Tibial artery (tissue), 4 donors: Measurements from ENCODE around the gene VPS45.

ENCODE experiments used
- DNase-seq, 2 donors: peaks; one replicate each; pipeline ENCODE4 v3.0.0-alpha.2; 2019
- H3K27ac ChIP-seq, 2 donors: fragments of 200-600 bp; sonication (generic) in 1 of 2; 1 replicate in 1 of 2; 2 replicates in 1 of 2; pipeline ENCODE4 v1.5.1; 2018 to 2019; ENCODE audit warnings: mild to moderate bottlenecking in 1 of 2
- H3K27me3 ChIP-seq, 2 donors: fragments of 200-600 bp; sonication (generic) in 1 of 2; one replicate each; pipeline versions ENCODE4 v1.5.1 to v1.6.0; 2016 to 2019
- H3K36me3 ChIP-seq, 3 donors: fragments of 200-600 bp; sonication (generic) in 2 of 3; one replicate each; pipeline ENCODE4 v1.5.1; 2016 to 2019; ENCODE audit warnings: mild to moderate bottlenecking in 2 of 3
- H3K4me1 ChIP-seq, 4 donors: fragments of 200-600 bp; sonication (generic) in 2 of 4; 1 replicate in 3 of 4; 2 replicates in 1 of 4; pipeline ENCODE4 v1.5.1; 2016 to 2019
- H3K4me3 ChIP-seq, 2 donors: fragments of 200-600 bp; sonication (generic) in 1 of 2; 1 replicate in 1 of 2; 2 replicates in 1 of 2; pipeline ENCODE4 v1.5.1; 2018 to 2019; ENCODE audit warnings: mild to moderate bottlenecking in 2 of 2
- H3K9me3 ChIP-seq, 3 donors: fragments of 200-600 bp; sonication (generic) in 1 of 3; one replicate each; pipeline ENCODE4 v1.5.1; 2016 to 2019
- intact Hi-C: fragments of 100-400 bp; cut with DNase I; formaldehyde crosslinking; loops from one replicate; pipeline ENCODE4 v1.15.0; 2023; ENCODE audit warnings: low total_unique reads
- TF ChIP-seq, protein P1 (sequence below), 2 experiments: fragments of 200-600 bp in 1 of 2; fragments of 450-650 bp in 1 of 2; IDR thresholded peaks; one replicate each; pipeline ENCODE4 v1.5.1; 2017 to 2019; ENCODE audit warnings: antibody characterized with exemption in 2 of 2, mild to moderate bottlenecking in 1 of 2, moderate library complexity in 1 of 2

Gene VPS45

DNA sequence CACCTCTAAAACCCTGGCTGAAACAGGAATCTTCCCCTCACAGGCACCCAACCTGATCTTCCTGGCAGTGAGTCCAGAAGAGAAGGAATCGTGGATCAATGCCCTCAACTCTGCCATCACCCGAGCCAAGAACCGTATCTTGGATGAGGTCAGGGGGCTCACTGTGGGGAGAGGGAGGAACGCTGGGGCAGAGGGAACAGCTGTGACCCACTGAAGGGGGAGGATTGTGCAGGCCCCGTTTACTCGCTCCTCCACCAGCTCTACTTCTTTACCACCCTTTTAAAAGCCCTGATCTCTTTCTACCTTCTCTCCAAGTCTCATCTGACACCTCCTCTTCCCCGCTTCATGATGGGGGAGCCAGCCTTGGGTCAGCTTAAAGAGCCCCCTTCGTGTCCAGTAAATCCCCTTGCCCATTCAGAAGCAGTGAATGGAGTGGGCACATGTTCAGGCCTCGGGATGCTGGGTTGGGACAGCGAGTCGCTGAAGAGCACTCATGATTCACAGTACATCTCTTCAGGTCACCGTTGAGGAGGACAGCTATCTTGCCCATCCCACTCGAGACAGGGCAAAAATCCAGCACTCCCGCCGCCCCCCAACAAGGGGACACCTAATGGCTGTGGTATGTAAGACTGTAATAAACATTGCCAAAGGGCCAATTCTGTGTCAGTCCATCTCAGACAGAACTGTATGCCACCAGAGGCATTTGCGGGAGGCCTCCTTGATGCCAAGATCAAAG is 89.5 kb downstream of the VPS45 start:
- H3K9me3 ChIP-seq, result no peaks in the 10 kb centered on the region
- intact Hi-C loops, result no loop called here
- no peak overlapping the region for H3K4me3 ChIP-seq
- TF ChIP-seq, protein P1, sequence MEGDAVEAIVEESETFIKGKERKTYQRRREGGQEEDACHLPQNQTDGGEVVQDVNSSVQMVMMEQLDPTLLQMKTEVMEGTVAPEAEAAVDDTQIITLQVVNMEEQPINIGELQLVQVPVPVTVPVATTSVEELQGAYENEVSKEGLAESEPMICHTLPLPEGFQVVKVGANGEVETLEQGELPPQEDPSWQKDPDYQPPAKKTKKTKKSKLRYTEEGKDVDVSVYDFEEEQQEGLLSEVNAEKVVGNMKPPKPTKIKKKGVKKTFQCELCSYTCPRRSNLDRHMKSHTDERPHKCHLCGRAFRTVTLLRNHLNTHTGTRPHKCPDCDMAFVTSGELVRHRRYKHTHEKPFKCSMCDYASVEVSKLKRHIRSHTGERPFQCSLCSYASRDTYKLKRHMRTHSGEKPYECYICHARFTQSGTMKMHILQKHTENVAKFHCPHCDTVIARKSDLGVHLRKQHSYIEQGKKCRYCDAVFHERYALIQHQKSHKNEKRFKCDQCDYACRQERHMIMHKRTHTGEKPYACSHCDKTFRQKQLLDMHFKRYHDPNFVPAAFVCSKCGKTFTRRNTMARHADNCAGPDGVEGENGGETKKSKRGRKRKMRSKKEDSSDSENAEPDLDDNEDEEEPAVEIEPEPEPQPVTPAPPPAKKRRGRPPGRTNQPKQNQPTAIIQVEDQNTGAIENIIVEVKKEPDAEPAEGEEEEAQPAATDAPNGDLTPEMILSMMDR (IDR thresholded peaks at IDR 0.05), result no peak
- no peaks in the 10 kb centered on the region for H3K27me3 ChIP-seq
- H3K36me3 ChIP-seq, result peaks cover 69 to 73% (median 70%) of the 10 kb centered on the region in 3 donors
- DNase-seq, result no peak
- H3K4me1 ChIP-seq, result peaks cover 0 to 79% (median 39%) of the 10 kb centered on the region in 4 donors
- peak overlapping the region; percentile 22 to 98 for H3K27ac ChIP-seq

- intact Hi-C loops, result no loop called here
- peaks cover 0 to 76% (median 35%) of the 10 kb centered on the region in 4 donors for H3K4me1 ChIP-seq
- peak overlapping the region; percentile 96 to 97 for H3K27ac ChIP-seq
- peaks cover 53 to 57% (median 57%) of the 10 kb centered on the region in 3 donors for H3K36me3 ChIP-seq
- no peaks in the 10 kb centered on the region for H3K9me3 ChIP-seq
- TF ChIP-seq, protein P1 (IDR thresholded peaks at IDR 0.05), result no peak
- no peaks in the 10 kb centered on the region for H3K27me3 ChIP-seq
- no peak overlapping the region for H3K4me3 ChIP-seq
- peak in 1 of 2 donors; percentile 68 for DNase-seq
Observed at GRCh38 chr1:150159550-150159949, 92.0 kb downstream of the VPS45 start.

DNA sequence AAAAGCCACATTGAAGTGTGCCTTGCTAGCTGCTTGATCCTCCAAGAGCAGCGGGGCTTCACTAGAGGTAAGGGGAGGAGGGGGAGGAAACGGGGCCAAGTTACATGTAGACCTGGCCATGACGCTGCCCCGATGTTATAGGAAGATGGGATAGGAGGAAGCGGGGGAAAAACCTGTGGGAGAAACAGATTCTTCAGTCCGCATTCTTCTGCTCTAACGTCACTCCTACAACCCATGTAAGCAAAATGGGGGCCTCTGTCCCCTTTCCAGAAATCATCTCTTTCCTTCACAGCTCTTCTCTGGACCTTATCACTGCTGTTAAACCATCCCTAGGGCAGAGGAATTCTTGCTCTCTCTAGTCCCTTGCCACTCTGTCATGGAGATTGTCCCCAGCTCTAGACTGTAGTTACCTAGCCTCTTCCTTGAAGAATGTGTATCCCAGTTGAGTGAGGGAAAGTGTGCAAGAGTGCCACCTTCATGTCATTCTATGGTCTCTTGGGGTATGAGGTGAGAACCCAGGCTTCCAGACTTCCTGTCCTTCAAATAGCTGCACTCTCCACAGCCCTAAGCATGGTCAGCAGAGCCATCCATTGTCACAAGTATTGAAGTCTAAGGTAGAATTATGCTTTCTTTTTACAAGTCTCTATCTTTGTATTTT is 93.5 kb downstream of the VPS45 start:
- no peak overlapping the region for H3K4me3 ChIP-seq
- no peaks in the 10 kb centered on the region for H3K27me3 ChIP-seq
- DNase-seq, result no peak
- H3K4me1 ChIP-seq, result peaks cover 0 to 80% (median 35%) of the 10 kb centered on the region in 4 donors
- H3K36me3 ChIP-seq, result peaks cover 39 to 41% (median 41%) of the 10 kb centered on the region in 3 donors
- no peaks in the 10 kb centered on the region for H3K9me3 ChIP-seq
- intact Hi-C loops, result no loop called here
- TF ChIP-seq, protein P1 (IDR thresholded peaks at IDR 0.05), result no peak
- H3K27ac ChIP-seq, result peak overlapping the region; percentile 96 to 97

DNA sequence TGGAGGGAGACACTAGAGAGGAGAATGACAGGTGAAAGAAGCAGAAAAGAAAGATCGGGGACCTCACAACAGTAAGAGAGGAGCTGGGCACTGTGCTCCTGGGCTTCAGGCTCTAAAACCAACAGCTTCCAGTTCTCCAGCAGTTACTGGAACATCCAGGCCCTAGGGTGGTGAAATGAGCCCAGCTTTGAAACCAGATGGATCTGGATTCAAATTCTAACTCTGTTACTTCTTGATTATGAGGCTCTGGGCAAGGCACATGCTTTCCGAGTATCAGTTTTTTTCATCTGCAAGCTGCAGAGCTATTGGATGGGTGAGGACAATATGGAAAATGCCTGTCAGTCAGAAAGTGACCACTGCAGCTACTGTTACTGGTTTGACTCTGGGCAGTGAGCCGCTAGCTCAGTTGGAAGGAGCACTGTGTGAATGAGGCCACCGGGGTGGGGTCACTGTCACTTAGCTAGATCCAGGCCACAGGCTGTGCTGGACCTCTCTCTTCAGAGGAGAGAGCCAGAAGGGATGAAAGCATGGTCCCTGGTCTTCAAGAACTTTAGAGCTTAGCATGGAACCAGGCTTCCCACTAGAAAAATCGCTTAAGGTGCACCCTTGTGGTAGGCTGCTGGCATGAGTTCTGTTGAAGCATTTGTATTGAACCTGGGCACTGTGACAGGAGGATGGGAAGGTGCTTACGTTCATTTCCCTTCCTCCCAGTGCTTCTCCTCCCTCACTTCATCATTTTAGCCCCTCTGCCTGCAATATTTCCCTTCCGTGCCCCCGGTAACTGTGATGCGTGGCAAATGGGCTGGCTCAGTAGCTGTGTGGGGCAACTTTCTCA is 94.4 kb downstream of the VPS45 start:
- H3K27me3 ChIP-seq, result no peaks in the 10 kb centered on the region
- H3K4me1 ChIP-seq, result peaks cover 0 to 80% (median 35%) of the 10 kb centered on the region in 4 donors
- H3K36me3 ChIP-seq, result peaks cover 30 to 33% (median 33%) of the 10 kb centered on the region in 3 donors
- H3K27ac ChIP-seq, result peak overlapping the region; percentile 96 to 97
- DNase-seq, result no peak
- TF ChIP-seq, protein P1 (IDR thresholded peaks at IDR 0.05), result no peak
- H3K4me3 ChIP-seq, result peak overlapping the region; percentile 40 to 46
- H3K9me3 ChIP-seq, result no peaks in the 10 kb centered on the region
- intact Hi-C loops, result loop anchor here (2.0 kb wide), 1 partner anchor 95 kb away; the partner anchor contains the start of gene VPS45

GRCh38 chr1:150162582-150162861 is 94.9 kb downstream of the VPS45 start:
- peak overlapping the region; percentile 96 to 97 for H3K27ac ChIP-seq
- peaks cover 0 to 74% (median 35%) of the 10 kb centered on the region in 4 donors for H3K4me1 ChIP-seq
- no peak for DNase-seq
- H3K27me3 ChIP-seq, result no peaks in the 10 kb centered on the region
- intact Hi-C loops, result loop anchor here (2.0 kb wide), 1 partner anchor 96 kb away; the partner anchor contains the start of gene VPS45
- H3K4me3 ChIP-seq, result peak overlapping the region; percentile 40 to 46
- H3K36me3 ChIP-seq, result peaks cover 25 to 27% (median 27%) of the 10 kb centered on the region in 3 donors
- no peaks in the 10 kb centered on the region for H3K9me3 ChIP-seq
- TF ChIP-seq, protein P1 (IDR thresholded peaks at IDR 0.05), result peak in 1 of 2 experiments; percentile 17
